HUES6 (cell line): Measurements from ENCODE around the gene C1QTNF8.

Experiments
- H3K27ac ChIP-seq: 2 replicates; pipeline ENCODE4 v1.7.0; 2013; ENCODE audit warnings: low read depth, mild to moderate bottlenecking, low read length, inconsistent platforms
- H3K27me3 ChIP-seq: 2 replicates; pipeline ENCODE4 v1.6.1; 2013; ENCODE audit warnings: low read length; ENCODE audit not compliant: control insufficient read depth, insufficient read depth
- H3K36me3 ChIP-seq: 2 replicates; pipeline ENCODE4 v1.6.1; 2013; ENCODE audit warnings: low read length; ENCODE audit not compliant: control insufficient read depth, insufficient read depth
- H3K4me1 ChIP-seq: 2 replicates; pipeline ENCODE4 v1.6.1; 2013; ENCODE audit warnings: low read length; ENCODE audit not compliant: control insufficient read depth, insufficient read depth
- H3K4me3 ChIP-seq: 2 replicates; pipeline ENCODE4 v1.5.1; 2013; ENCODE audit warnings: low read depth, low read length
- H3K9ac ChIP-seq: one replicate; pipeline ENCODE4 v1.6.1; 2013; ENCODE audit warnings: mild to moderate bottlenecking, low read length
- H3K9me3 ChIP-seq: 2 replicates; pipeline ENCODE4 v1.6.1; 2013; ENCODE audit warnings: low read depth, low read length; ENCODE audit not compliant: control insufficient read depth, insufficient read depth

C1QTNF8 gene

DNA sequence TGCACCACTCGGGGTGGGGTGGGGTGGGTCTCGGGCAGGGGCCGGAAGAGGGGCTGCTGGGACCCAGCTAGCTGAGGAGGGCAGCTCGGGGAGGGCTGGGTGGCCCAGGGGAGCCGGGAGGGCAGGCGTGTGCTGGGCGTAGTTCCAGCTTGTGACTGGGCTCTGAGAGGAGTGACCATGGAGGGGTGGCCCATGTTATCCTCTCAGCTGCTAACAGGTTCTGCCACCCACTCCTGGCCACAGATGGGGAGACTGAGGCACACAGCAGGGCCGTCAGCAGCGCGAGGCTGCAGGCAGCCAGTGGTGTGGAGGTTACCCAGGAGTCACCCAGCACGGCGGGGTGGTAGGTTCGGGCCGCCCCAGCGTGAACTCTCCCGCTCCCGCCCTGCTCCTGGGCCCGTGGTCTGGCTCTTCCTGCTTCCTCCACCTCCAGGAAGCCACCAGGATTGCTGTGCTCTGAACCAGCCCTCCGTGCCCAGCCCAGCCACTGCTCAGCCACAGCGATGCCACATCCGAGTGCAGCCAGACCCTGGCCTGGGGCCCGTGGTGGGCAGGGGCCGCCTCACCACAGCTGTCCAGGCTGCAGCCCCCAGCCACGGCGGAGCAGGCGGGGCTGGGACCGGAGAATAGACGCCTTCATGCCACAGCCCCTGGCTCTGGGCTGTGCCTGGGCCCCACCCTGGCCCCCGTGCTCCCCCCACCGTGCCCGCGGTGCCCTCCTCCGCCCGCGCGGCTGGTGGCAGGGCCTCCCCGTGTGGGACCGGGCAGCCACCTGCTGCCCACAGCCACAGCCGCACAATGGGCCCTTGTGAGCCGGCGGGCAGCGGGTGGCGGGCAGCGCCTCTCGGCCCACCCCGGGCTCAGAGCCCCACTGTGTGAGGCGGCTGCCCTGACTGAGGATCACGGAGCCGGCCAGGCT is 49.8 kb downstream of the C1QTNF8 start:
- Histone ChIP-seq H3K4me1 (peaks cover 15% of the 10 kb centered on the region), H3K27me3 (no peaks in the 10 kb centered on the region), H3K36me3 (no peaks in the 10 kb centered on the region), H3K9ac (no peak overlapping the region), H3K9me3 (peaks cover 7% of the 10 kb centered on the region), H3K27ac (no peak overlapping the region), H3K4me3 (no peak overlapping the region)

DNA sequence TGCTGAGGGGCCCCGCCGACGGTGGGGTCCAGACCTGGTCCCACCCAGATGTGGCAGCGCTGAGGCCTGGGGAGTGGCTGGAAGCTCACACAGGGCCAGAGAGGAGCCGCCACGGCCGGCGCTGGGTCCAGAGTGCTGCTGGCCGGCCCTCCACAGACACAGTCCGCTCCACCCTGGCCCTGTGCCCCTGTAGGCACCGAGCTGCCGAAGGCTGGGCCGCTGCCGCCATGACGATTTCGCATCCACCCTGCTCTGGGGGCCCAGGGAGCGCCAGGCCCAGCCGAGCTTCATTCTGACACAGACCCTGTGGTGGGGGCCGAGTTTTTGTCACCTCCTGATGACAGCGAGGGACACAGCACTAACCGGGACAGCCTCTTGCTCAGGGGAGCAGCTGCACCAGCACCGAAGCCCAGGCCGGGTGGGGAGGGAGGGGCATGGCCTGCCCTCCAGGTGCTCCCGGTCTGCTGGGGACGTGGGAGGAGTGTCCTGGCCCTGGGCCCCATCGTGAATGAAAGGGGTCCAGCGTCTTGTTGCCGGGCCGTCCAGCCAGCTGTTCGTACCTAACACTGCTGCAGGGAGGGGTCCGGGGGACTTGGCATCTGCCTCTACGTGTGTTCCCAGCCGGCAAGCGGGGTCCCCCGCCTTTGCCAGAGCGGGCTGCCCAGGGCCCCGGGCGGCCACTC is 50.6 kb downstream of the C1QTNF8 start:
- no peak overlapping the region; the same call in 1 of the 2 replicates for H3K27ac ChIP-seq
- no peak overlapping the region for H3K4me3 ChIP-seq
- no peaks in the 10 kb centered on the region for H3K36me3 ChIP-seq
- H3K27me3 ChIP-seq, result no peaks in the 10 kb centered on the region
- peaks cover 7% of the 10 kb centered on the region for H3K9me3 ChIP-seq
- H3K4me1 ChIP-seq, result peaks cover 15% of the 10 kb centered on the region
- no peak overlapping the region for H3K9ac ChIP-seq

DNA sequence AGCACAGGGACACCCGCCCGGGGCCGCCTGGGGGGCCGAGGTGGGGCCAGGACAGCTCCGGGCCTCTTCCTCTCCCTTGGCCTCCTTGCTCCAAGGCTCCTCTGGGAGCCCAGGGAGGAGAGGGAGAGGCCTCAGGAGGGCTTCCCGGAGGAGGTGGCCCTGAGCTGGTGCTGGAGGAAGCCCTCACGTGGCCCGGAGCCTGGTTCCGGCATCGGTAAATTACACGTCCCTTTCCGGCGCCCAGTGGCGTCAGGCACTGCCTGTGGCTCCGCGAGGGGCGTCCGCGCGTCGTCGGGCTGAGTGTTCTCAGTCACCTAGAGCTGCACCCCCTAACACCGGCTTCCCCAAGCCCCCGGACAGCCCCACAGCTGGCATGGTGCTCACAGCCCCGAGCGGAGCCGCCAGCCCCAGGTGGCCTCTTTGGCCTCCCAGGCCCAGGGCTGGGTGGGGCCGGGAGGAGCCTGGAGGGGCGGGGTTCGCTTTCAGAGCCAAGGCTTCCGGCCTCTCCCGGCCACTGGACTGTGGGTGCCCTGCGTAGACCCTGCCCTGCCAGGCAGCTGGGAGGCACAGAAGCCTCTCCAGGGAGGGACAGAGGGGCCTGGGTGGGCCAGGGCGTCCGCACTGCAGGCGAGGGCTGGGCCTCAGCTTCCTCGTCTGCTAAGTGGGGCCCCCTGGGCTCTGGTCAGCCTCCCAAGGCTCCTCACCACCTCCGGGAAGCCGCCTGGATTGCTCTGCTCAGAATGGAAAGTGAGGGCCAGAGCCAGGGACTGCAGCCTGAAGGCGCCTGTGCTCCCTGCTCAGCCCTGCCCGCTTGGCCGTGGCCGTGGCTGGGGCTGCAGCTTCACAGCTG is 51.4 kb downstream of the C1QTNF8 start:
- peaks cover 15% of the 10 kb centered on the region for H3K4me1 ChIP-seq
- H3K9ac ChIP-seq, result no peak overlapping the region
- no peaks in the 10 kb centered on the region for H3K36me3 ChIP-seq
- no peaks in the 10 kb centered on the region for H3K27me3 ChIP-seq
- no peak overlapping the region; the same call in 1 of the 2 replicates for H3K27ac ChIP-seq
- H3K4me3 ChIP-seq, result no peak overlapping the region
- H3K9me3 ChIP-seq, result peaks cover 7% of the 10 kb centered on the region

DNA sequence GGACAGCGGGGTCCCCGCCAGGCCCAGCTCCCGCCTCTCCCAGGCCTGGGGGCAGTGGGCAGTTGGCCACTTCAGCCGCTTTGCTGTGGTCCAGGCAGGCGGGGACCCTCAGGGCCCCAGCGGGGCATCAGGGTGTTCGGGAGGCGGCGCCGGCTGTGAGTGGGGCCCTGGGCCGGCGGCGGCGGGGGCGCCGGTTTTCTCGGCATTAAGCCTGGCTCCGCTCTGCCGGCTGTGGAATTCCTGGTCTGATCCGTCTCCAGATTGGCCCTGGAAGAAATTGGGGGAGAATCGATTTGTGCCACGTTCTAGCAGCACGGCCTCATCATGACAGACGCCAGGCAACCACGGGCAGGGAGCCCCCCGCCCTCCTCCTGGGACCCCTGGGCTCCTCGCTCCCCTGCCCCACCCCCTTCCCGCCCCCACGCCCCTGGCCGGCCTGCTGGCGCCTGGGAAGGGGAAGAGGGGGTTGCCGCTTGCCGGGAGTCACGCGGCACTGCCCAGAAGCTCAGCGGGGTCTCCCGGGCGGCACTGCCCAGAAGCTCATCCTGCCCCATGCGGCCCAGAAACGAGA is 52.1 kb downstream of the C1QTNF8 start:
- Histone ChIP-seq H3K4me1 (peaks cover 11% of the 10 kb centered on the region; the same call in 1 of the 2 replicates), H3K27me3 (no peaks in the 10 kb centered on the region), H3K9ac (no peak overlapping the region)

DNA sequence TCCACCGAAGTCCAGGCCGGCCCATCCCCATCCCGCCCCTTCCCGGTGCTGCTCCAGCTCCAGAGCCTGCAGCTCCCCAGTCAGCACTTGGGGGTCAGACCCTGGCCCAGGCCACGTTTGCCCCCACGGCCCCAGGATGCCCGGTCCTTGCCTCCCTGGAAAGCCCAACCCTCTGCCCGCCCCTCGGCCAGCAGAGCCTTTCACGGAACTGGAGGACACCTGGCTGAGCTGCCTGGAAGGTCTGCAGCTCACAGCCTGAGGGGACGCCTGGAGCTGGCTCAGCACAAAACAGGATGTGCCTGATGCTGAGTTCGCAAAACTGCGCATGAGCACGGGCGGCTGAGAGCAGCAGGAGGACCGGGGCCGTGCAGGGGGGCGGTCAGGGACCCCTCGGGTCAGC is 53.2 kb downstream of the C1QTNF8 start:
- H3K9ac ChIP-seq, result no peak overlapping the region
- peaks cover 7% of the 10 kb centered on the region for H3K9me3 ChIP-seq
- H3K36me3 ChIP-seq, result no peaks in the 10 kb centered on the region
- peaks cover 2% of the 10 kb centered on the region; the same call in 1 of the 2 replicates for H3K4me1 ChIP-seq
- H3K27ac ChIP-seq, result no peak overlapping the region
- H3K27me3 ChIP-seq, result no peaks in the 10 kb centered on the region
- no peak overlapping the region for H3K4me3 ChIP-seq

More for the DNA sequence above, 52.1 kb downstream of the C1QTNF8 start:
- no peaks in the 10 kb centered on the region for H3K36me3 ChIP-seq
- H3K9me3 ChIP-seq, result peaks cover 7% of the 10 kb centered on the region
- H3K27ac ChIP-seq, result no peak overlapping the region
- H3K4me3 ChIP-seq, result no peak overlapping the region

DNA sequence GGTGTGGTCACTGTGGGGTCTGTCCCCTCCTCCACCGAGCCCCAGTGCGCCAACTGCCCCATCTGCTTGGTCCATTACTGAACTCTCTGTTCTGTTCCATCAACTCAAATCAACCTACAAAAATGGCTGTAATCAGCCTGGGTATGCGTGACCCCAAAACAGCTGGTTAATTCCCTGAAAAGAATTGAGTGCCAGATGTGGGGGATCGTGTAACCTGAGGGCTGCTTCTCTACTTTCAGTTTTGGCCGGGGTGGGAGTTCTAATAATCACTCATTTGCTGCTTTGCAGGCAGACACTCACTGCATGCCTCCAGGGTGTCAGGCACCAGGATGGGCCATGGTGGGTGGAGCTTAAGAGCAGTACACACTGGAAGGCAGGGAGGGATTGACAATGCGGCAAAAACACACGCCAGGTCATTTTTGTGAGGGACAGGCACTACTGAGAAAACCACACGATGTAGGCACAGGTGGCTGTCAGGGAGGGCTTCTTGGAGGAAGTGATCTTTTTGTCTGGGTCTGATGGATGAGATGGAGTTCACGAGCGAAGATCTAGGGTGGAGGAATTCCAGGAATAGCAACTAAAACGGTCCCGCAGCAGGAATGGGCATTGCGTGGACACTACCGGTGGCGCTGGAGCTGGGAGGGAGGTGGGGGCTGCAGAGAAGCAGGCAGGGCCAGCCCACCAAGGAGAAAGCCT is 53.8 kb downstream of the C1QTNF8 start:
- no peak overlapping the region for H3K27ac ChIP-seq
- H3K36me3 ChIP-seq, result no peaks in the 10 kb centered on the region
- H3K9ac ChIP-seq, result no peak overlapping the region
- no peak overlapping the region for H3K4me3 ChIP-seq
- peaks cover 4% of the 10 kb centered on the region; the same call in 1 of the 2 replicates for H3K4me1 ChIP-seq
- peaks cover 7% of the 10 kb centered on the region for H3K9me3 ChIP-seq
- H3K27me3 ChIP-seq, result no peaks in the 10 kb centered on the region

DNA sequence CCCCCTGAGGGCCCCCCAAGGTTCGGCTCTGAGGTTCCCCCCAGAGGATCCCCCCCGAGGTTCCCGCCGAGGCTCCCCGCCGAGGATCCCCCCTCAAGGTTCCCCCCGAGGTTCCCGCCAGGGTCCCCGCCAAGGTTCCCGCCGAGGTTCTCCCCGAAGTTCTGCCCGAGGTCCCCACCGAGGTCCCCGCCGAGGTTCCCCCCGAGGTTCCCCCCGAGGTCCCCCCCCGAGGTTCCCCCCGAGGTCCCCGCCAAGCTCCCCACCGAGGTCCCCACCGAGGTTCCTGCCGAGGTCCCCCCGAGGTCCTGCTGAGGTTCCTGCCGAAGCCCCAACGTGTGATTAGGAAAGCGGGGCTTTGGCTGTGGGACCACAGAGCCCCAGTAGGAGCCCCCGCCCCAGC is 55.7 kb downstream of the C1QTNF8 start:
- H3K4me1 ChIP-seq, result peaks cover 9% of the 10 kb centered on the region; the same call in 1 of the 2 replicates
- peaks cover 7% of the 10 kb centered on the region for H3K9me3 ChIP-seq
- H3K4me3 ChIP-seq, result no peak overlapping the region
- H3K27ac ChIP-seq, result no peak overlapping the region
- no peaks in the 10 kb centered on the region for H3K27me3 ChIP-seq
- no peaks in the 10 kb centered on the region for H3K36me3 ChIP-seq
- no peak overlapping the region for H3K9ac ChIP-seq

DNA sequence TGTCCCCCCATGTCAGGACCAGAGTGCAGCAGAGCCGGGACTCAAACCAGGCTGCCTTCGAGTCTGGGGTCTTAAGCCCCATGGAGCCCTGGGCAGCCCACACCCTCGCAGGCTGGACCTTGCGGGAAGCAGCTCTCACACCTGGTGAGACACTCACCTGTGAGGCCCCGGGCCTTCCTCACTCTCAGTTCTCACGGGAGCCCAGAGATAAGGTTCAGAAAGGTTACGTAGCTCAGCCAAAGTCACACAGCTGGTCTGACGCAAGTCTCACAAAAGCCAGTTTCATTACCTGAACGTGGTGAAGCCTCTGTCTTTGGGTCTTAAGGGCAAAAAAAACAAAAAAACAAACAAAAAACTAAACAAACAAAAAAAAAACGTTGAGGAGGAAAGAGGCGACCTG is 56.3 kb downstream of the C1QTNF8 start:
- Histone ChIP-seq H3K36me3 (no peaks in the 10 kb centered on the region), H3K9me3 (peaks cover 7% of the 10 kb centered on the region), H3K27me3 (no peaks in the 10 kb centered on the region)

DNA sequence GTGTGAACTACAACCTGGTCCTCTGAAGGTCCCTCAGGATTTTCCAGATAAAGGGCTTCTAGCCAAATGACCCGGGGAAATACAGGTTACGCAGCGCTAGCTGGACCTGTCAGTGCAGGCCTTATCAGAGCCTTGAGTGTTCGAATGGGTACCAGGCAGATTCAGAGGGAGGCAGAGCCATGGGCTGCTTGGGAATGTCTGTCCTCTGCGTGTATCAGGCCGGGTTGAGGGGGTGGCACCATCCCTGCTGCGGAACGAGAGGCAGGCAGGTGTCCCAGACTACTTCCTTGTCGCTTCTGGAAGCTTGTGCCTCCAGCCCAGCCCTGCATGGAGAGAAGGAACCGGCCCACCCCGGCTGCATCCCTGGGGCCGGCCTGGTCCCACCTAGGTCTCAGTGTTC is 57.1 kb downstream of the C1QTNF8 start:
- Histone ChIP-seq H3K27me3 (no peaks in the 10 kb centered on the region), H3K27ac (no peak overlapping the region)

More for the DNA sequence above, 56.3 kb downstream of the C1QTNF8 start:
- Histone ChIP-seq H3K4me1 (peaks cover 9% of the 10 kb centered on the region; the same call in 1 of the 2 replicates), H3K4me3 (no peak overlapping the region), H3K9ac (no peak overlapping the region), H3K27ac (no peak overlapping the region)

More for the DNA sequence above, 57.1 kb downstream of the C1QTNF8 start:
- Histone ChIP-seq H3K9ac (no peak overlapping the region), H3K4me3 (no peak overlapping the region), H3K4me1 (peaks cover 9% of the 10 kb centered on the region; the same call in 1 of the 2 replicates), H3K9me3 (peaks cover 9% of the 10 kb centered on the region), H3K36me3 (no peaks in the 10 kb centered on the region)
